GM10266 (cell line): Measurements from ENCODE around the gene CYP1A1.

Source experiments
- DNase-seq: peaks from one replicate; pipeline ENCODE4 v3.0.0; 2012; ENCODE audit errors: extremely low spot score
- TF ChIP-seq, protein P1 (sequence below): IDR thresholded peaks from 2 replicates; pipeline ENCODE4 v1.5.1; 2012; ENCODE audit warnings: mild to moderate bottlenecking, low read depth; ENCODE audit not compliant: control insufficient read depth, insufficient read depth; ENCODE audit errors: missing control alignments

CYP1A1 gene

DNA sequence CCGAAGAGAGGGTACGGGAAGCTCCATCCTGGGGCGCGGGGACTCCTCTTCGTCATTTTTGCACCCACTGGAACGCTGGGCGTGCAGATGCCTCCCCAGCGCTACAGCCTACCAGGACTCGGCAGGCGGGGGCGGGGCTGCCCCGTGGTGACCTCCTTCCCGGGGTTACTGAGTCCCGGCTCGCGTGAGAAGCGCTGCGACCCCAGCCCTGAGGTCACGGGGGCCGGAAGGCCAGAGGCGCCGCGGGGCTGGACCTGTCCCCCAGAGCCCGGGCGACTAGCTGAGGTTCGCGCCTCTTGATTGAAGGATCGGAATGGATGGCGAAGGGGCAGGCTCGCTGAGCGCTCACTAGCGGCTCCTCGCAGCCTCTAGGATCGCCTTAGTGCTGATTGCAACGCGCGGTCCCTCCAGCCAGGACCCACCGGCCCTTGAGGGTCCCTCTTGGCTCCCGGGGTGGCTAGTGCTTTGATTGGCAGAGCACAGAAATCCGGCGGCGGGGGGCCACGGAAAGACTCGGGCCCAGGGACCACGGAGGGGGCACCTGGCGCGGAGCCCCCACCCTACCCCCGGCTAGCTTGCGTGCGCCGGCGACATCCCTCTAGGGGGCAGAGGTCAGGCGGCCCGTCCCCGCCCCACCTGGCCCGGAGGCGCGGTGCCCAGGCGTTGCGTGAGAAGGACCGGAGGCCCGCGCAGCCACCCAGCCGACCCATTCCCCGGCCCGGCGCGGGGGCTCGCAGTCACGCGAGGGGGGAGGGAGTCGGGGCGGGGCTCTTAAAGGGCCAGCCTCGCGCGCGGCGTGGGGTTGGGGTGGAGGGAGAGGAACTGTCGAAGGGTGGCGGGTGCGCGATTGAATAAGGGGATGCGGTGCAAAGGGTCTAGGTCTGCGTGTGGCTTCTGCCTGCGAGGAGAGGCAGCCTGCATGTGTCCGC, 781 bp upstream of the CYP1A1 start:
- TF ChIP-seq, protein P1, sequence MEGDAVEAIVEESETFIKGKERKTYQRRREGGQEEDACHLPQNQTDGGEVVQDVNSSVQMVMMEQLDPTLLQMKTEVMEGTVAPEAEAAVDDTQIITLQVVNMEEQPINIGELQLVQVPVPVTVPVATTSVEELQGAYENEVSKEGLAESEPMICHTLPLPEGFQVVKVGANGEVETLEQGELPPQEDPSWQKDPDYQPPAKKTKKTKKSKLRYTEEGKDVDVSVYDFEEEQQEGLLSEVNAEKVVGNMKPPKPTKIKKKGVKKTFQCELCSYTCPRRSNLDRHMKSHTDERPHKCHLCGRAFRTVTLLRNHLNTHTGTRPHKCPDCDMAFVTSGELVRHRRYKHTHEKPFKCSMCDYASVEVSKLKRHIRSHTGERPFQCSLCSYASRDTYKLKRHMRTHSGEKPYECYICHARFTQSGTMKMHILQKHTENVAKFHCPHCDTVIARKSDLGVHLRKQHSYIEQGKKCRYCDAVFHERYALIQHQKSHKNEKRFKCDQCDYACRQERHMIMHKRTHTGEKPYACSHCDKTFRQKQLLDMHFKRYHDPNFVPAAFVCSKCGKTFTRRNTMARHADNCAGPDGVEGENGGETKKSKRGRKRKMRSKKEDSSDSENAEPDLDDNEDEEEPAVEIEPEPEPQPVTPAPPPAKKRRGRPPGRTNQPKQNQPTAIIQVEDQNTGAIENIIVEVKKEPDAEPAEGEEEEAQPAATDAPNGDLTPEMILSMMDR = peak; percentile 29
- peak; percentile 74 for DNase-seq

DNA sequence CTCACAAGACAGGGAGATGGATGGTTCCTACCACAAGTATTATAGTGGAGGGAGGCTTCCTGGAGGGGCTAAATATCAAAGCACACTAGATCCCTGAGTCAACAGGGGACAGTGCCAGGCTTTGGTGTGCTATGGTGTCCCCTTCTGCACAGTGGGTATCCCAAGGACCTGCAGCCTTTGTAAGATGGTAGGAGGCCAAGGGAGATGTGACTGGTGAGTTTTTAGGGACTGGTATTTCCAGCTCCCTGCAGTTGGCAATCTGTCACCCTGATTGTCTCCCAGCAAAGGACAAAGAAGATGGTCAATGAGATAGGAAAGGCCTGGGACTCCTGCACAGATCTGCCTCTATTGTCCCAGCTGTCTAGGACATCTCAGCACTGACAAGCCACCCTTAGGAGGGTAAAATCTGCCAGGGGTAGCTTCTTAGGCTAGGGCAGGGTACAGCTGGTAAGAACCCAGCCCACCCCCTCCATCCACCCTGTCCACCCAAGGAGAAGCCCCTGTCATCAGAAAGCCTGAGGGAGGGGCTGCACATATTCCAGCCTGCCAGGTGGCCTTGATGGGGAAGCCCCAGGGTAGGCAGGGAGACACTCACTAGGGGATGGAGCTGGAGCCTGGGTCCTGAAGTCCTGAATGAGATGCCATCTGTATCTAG, 631 bp downstream of the CYP1A1 start:
- TF ChIP-seq, protein P1 = no peak

DNA sequence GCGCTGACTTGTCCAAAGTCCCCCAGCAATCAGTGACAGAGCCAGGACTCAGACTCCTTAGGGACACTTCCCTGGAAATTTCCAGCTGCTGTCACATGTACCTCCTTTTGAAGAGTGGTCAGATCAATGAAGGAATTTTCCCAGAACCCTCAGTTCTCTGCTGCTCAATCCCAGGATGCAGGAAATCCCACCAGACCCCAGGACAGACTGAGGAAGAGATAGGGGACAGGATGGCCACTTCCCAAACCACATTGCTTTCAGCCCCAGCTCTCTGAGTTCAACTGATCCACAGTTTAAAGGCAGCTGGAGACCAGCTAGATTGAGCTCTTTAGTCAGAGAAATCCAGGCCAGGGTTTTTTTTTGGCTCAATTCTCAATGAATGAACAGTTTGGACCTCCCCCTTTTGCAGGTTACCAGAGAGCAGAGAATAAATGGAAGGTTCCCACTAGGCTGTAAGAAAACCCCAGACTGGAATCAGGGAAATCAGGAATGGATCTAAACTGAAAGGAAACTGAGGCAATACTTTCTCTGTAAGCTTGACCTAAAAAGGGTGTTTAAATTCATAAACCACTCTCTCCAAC, 1.5 kb downstream of the CYP1A1 start:
- TF ChIP-seq, protein P1 = no peak
- peak; percentile 65 for DNase-seq

More for the DNA sequence above, 631 bp downstream of the CYP1A1 start:
- DNase-seq = no peak

DNA sequence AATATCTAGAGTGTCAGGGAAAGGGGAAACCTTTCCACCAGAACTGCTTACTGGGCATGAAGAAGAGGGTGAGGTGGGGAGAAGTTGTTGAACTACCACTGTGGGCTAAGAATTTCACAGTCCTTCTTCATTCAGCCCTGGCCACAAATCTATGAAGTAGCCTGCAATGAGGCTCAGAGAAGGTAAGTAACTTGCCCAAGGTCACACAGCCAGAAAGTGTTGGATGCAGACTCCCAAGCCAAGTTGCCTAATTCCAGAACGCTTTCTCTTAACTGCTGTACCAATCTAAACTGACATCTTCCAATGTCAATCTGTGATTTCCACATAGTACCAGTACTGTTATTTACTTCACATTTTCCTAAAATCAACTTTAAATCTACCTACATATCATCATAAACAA, 2.1 kb downstream of the CYP1A1 start:
- DNase-seq = no peak
- TF ChIP-seq, protein P1 = no peak

DNA sequence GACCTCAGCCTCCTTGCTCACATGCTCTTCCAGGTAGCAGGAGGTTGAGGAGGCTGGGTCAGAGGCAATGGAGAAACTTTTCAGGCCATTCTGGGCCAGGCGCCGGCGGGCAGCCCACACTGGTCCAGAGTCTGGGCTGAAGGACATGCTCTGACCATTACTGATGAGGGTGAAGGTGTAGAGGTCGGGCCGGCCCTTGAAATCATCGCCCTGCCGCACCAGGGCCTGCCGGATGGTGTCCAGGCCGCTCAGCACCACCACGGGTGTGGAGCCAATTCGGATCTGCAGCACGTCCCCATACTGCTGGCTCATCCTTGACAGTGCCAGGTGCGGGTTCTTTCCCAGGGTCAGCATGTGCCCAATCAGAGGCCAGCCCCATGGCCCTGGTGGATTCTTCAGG, 2.7 kb downstream of the CYP1A1 start:
- TF ChIP-seq, protein P1 = no peak
- DNase-seq = no peak

DNA sequence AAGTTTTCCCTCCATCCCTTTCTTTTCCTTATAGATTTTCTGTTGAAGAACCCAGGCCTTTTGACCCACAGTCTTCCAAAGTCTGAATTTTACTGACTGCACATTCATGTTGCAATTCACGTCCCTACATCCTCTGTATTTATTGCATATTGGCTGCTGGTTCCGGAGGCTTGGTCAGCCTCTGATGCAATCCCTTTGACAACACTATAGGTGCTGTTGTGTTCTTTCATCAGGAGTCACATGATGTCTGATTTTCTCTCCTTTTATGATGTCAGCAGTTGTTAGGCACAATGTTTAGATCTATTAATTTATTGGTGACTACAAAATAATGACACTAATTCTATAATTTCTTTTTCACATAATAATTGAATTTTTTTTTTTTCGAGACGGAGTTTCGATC, 8.7 kb downstream of the CYP1A1 start:
- TF ChIP-seq, protein P1 = no peak
- no peak for DNase-seq

DNA sequence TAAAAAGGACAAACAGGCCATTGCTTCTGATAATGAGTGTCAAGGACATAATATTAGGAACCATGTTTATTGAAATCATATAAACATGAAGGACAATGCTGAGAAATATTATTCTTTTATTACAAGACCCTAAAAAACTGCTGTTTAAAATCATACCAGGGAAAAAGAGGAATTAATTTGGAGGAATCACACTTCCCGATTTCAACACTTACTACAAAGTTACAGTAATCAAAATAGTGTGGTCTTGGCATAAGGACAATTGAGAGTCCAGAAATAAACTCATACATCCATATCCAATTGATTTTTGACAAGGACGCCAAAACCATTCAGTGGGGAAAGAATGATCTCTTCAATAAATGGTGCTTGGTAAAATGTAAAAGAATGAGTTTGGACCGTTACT, 13.0 kb downstream of the CYP1A1 start:
- no peak for DNase-seq
- TF ChIP-seq, protein P1 = no peak
